H1 (cell line): ENCODE measurements around the gene UNC93A. TPM values are rescaled to one million over a fixed set of nuclear protein-coding genes. Genes with fewer than 3 reads are reported as not detected.
"Not testable (repeated sequence)": the region's sequence is repeated elsewhere in the genome, so short reads cannot be mapped to it uniquely, and the experiment has no call there.

ENCODE experiments used
- CTCF ChIA-PET: fragments of 300-600 bp; sonication (Branson Sonifier 250); formaldehyde crosslinking; loops from one replicate; lab custom pipeline; 2021; ENCODE audit not compliant: partially characterized antibody; lab: Charles Lee
- POLR2A ChIA-PET: fragments of 300-600 bp; sonication (Branson Sonifier 250); formaldehyde crosslinking; loops from one replicate; lab custom pipeline; 2021; ENCODE audit warnings: inconsistent platforms; ENCODE audit not compliant: partially characterized antibody; lab: Charles Lee
- DNase-seq, 2 experiments: peaks; one replicate each; pipeline versions ENCODE4 v3.0.0 to v3.0.0-alpha.2; 2010 to 2022; ENCODE audit warnings: low spot score in 2 of 2, low read depth in 1 of 2, mixed read lengths in 1 of 2
- FAIRE-seq: peaks from 2 replicates; lab custom pipeline; 2011; peaks lifted over from hg19 to GRCh38; lab: Jason Lieb, UNC
- H2AFZ ChIP-seq: 2 replicates; pipeline ENCODE4 v1.8.1; 2012; ENCODE audit warnings: low read length, inconsistent platforms
- H2AK5ac ChIP-seq: 2 replicates; pipeline ENCODE4 v1.6.1; 2013; ENCODE audit warnings: low read depth, low read length
- H2BK120ac ChIP-seq: replicated peaks from 2 replicates; pipeline ENCODE3; 2013; ENCODE audit warnings: low read depth, low read length, inconsistent platforms
- H2BK12ac ChIP-seq: 2 replicates; pipeline ENCODE4 v1.6.1; 2013; ENCODE audit warnings: low read depth, low read length
- H2BK15ac ChIP-seq: 2 replicates; pipeline ENCODE4 v1.6.1; 2013; ENCODE audit warnings: low read length
- H2BK20ac ChIP-seq: 2 replicates; pipeline ENCODE4 v1.6.1; 2013; ENCODE audit warnings: low read length
- H2BK5ac ChIP-seq: 2 replicates; pipeline ENCODE4 v1.6.1; 2013; ENCODE audit warnings: low read depth, low read length
- H3K14ac ChIP-seq: 2 replicates; pipeline ENCODE4 v1.6.1; 2013; ENCODE audit warnings: inconsistent platforms; ENCODE audit not compliant: insufficient read length
- H3K18ac ChIP-seq: 2 replicates; pipeline ENCODE4 v1.6.1; 2013; ENCODE audit warnings: low read length; ENCODE audit errors: extremely low read depth
- H3K23ac ChIP-seq: 2 replicates; pipeline ENCODE4 v1.6.1; 2013; ENCODE audit warnings: inconsistent platforms; ENCODE audit not compliant: insufficient read length
- H3K23me2 ChIP-seq: 2 replicates; pipeline ENCODE4 v1.6.1; 2013; ENCODE audit warnings: low read depth, low read length
- H3K27ac ChIP-seq: 2 replicates; pipeline ENCODE4 v1.6.1; 2011; ENCODE audit warnings: low read depth, low read length, inconsistent platforms
- H3K27me3 ChIP-seq, 4 experiments: replicated peaks in 1 of 4; 1 replicate in 1 of 4; 2 replicates in 3 of 4; pipeline versions ENCODE4 v1.6.1 to v1.8.1; 2011 to 2013; ENCODE audit warnings: low read length in 3 of 4, mild to moderate bottlenecking in 3 of 4, inconsistent platforms in 2 of 4, mixed read lengths in 2 of 4, moderate library complexity in 1 of 4; ENCODE audit not compliant: control insufficient read depth in 3 of 4, insufficient read depth in 3 of 4; ENCODE audit errors: extremely low read depth in 1 of 4
- H3K36me3 ChIP-seq, 4 experiments: 2 replicates each; pipeline versions ENCODE4 v1.6.1 to v1.8.1; 2011 to 2013; ENCODE audit warnings: mild to moderate bottlenecking in 4 of 4, low read length in 3 of 4, moderate library complexity in 2 of 4, control low read depth in 1 of 4, inconsistent platforms in 1 of 4; ENCODE audit not compliant: insufficient read depth in 4 of 4, control insufficient read depth in 2 of 4
- H3K4ac ChIP-seq: replicated peaks from 2 replicates; pipeline ENCODE3; 2013; ENCODE audit warnings: low read length, low read depth, mixed read lengths, inconsistent platforms; ENCODE audit not compliant: insufficient read length
- H3K4me1 ChIP-seq, 4 experiments: replicated peaks in 1 of 4; 1 replicate in 1 of 4; 2 replicates in 3 of 4; pipeline versions ENCODE4 v1.6.1 to v1.8.1; 2011 to 2013; ENCODE audit warnings: low read length in 3 of 4, inconsistent platforms in 2 of 4, mixed read lengths in 1 of 4; ENCODE audit not compliant: insufficient read depth in 4 of 4, control insufficient read depth in 3 of 4
- H3K4me2 ChIP-seq, 2 experiments: 2 replicates each; pipeline versions ENCODE4 v1.6.1 to v1.8.1; 2011 to 2013; ENCODE audit warnings: low read depth in 2 of 2, low read length in 2 of 2, control low read depth in 1 of 2, inconsistent platforms in 1 of 2, mild to moderate bottlenecking in 1 of 2; ENCODE audit not compliant: insufficient read depth in 1 of 2
- H3K4me3 ChIP-seq, 4 experiments: fragments of 200-600, 300-600 bp in 1 of 4; sonication (generic), shearing (Covaris generic), sonication (Bioruptor Twin) in 1 of 4; 2 replicates each; pipeline versions ENCODE4 v1.5.1 to v1.8.1; 2011 to 2016; ENCODE audit warnings: low read length in 4 of 4, low read depth in 3 of 4, control low read depth in 2 of 4, inconsistent platforms in 2 of 4, mild to moderate bottlenecking in 2 of 4, mixed read lengths in 1 of 4, moderate library complexity in 1 of 4; ENCODE audit not compliant: insufficient read depth in 2 of 4; ENCODE audit errors: extremely low read depth in 1 of 4
- H3K56ac ChIP-seq: replicated peaks from 2 replicates; pipeline ENCODE3; 2013; ENCODE audit warnings: low read depth, mild to moderate bottlenecking, mixed read lengths, low read length, inconsistent platforms; ENCODE audit not compliant: insufficient read length
- H3K79me1 ChIP-seq: 2 replicates; pipeline ENCODE4 v1.6.1; 2013; ENCODE audit warnings: low read depth, low read length, control low read depth
- H3K79me2 ChIP-seq, 2 experiments: 2 replicates each; pipeline versions ENCODE4 v1.6.1 to v1.8.1; 2012 to 2013; ENCODE audit warnings: low read length in 2 of 2, mild to moderate bottlenecking in 2 of 2, inconsistent platforms in 1 of 2; ENCODE audit not compliant: insufficient read depth in 2 of 2, control insufficient read depth in 1 of 2
- H3K9ac ChIP-seq, 4 experiments: replicated peaks in 1 of 4; 1 replicate in 1 of 4; 2 replicates in 3 of 4; pipeline versions ENCODE4 v1.6.1 to v1.8.1; 2011 to 2013; ENCODE audit warnings: low read depth in 3 of 4, low read length in 3 of 4, control low read depth in 2 of 4, mild to moderate bottlenecking in 2 of 4, moderate library complexity in 2 of 4, inconsistent platforms in 1 of 4; ENCODE audit errors: extremely low read depth in 1 of 4
- H3K9me3 ChIP-seq, 2 experiments: 2 replicates each; pipeline versions ENCODE4 v1.6.1 to v1.8.1; 2012 to 2013; ENCODE audit warnings: mild to moderate bottlenecking in 2 of 2, moderate library complexity in 2 of 2, control low read depth in 1 of 2, inconsistent platforms in 1 of 2, low read depth in 1 of 2, low read length in 1 of 2, mixed read lengths in 1 of 2; ENCODE audit not compliant: insufficient read depth in 2 of 2
- H4K20me1 ChIP-seq, 2 experiments: replicated peaks in 1 of 2; 2 replicates each; pipeline versions ENCODE3 to v1.8.1; 2011 to 2013; ENCODE audit warnings: inconsistent platforms in 2 of 2, low read length in 2 of 2, mild to moderate bottlenecking in 1 of 2; ENCODE audit not compliant: insufficient read depth in 2 of 2, control insufficient read depth in 1 of 2
- H4K5ac ChIP-seq: 2 replicates; pipeline ENCODE4 v1.6.1; 2013; ENCODE audit warnings: low read length, low read depth, mixed read lengths, inconsistent platforms; ENCODE audit not compliant: insufficient read length
- H4K8ac ChIP-seq: 2 replicates; pipeline ENCODE4 v1.8.0; 2013; ENCODE audit warnings: mild to moderate bottlenecking, moderate library complexity, low read length, inconsistent platforms; ENCODE audit not compliant: insufficient read depth; ENCODE audit errors: extremely low read depth
- H4K91ac ChIP-seq: replicated peaks from 2 replicates; pipeline ENCODE3; 2013; ENCODE audit warnings: low read length, mixed read lengths, inconsistent platforms; ENCODE audit not compliant: insufficient read length
- WGBS, 2 experiments: shearing (Covaris generic) in 1 of 2; methylation state at CpG; one replicate each; pipeline versions ENCODE4 v1.1.6 to v1.1.7; 2013 to 2015; ENCODE audit warnings: low lambda C conversion rate in 2 of 2, mixed read lengths in 2 of 2, inconsistent platforms in 1 of 2, low coverage in 1 of 2, missing lambda C conversion rate in 1 of 2; ENCODE audit not compliant: insufficient replicate concordance in 2 of 2, insufficient coverage in 1 of 2, insufficient read length in 1 of 2; ENCODE audit errors: extremely low coverage in 1 of 2, missing lambda C conversion rate in 1 of 2; 5-methylcytosine and 5-hydroxymethylcytosine counted together
- polyA plus RNA-seq, 7 experiments: library from polyadenylated mRNA; depleted of rRNA in 3 of 7; stranded (reverse) in 5 of 7; unstranded in 2 of 7; fragments of >200 nt in 5 of 7; fragments of 200-250 nt in 2 of 7; gene quantifications; 1 replicate in 5 of 7; 2 replicates in 1 of 7; 4 replicates in 1 of 7; pipeline versions ENCODE4 v1.2.1 to v1.2.3, GENCODE V29; 2011 to 2013; ENCODE audit warnings: missing spikeins in 2 of 7, mixed read lengths in 2 of 7
- total RNA-seq: library from RNA; stranded (reverse); fragmentation: NEBNext Ultra II Directional; extraction: Animal tissue kit (Norgen Biotek cat#: 25700); gene quantifications from 2 replicates; pipeline ENCODE4 v1.2.1, GENCODE V29; 2021

Gene UNC93A
- total and polyA plus RNA-seq, 2 of the 8 experiments (the other 6 are each of a cell fraction or from before 2014, with no cell fraction given): 0.39 TPM; not detected in 1

- H4K91ac ChIP-seq, DNase-seq, H2BK120ac ChIP-seq, POLR2A ChIA-PET, H3K23ac ChIP-seq, H3K9ac ChIP-seq, H3K4me3 ChIP-seq, H2BK5ac ChIP-seq, H3K36me3 ChIP-seq, H4K8ac ChIP-seq, H3K27ac ChIP-seq, H3K9me3 ChIP-seq, H3K4me2 ChIP-seq, H2BK15ac ChIP-seq, H3K14ac ChIP-seq, H4K5ac ChIP-seq, H2BK12ac ChIP-seq, H4K20me1 ChIP-seq, H3K4ac ChIP-seq, H3K79me2 ChIP-seq, H3K56ac ChIP-seq, H3K23me2 ChIP-seq, H2BK20ac ChIP-seq, H3K27me3 ChIP-seq, H2AK5ac ChIP-seq, H3K79me1 ChIP-seq, H2AFZ ChIP-seq, H3K18ac ChIP-seq: not testable (repeated sequence)
- peaks cover 7 to 24% (median 12%) of the 10 kb centered on the region in 4 experiments for H3K4me1 ChIP-seq
- CTCF ChIA-PET: interaction anchor here (1.1 to 2.9 kb wide), 2 partner anchors 42 to 54 kb away, joined by 4 to 10 read pairs; no protein-coding TSS in a partner anchor
- peak; percentile 89 for FAIRE-seq
- 83% methylated on average over 13 of the region's 17 CpGs; no CpG with 5 or more reads in 1 of the 2 experiments for WGBS, 2 experiments
Observed at GRCh38 chr6:167309355-167310192, 18.5 kb downstream of the UNC93A start.
